ENCODE results near the gene ROPN1B. TPM values are rescaled to one million over a fixed set of nuclear protein-coding genes. Genes with fewer than 3 reads are reported as not detected.

The ROPN1B gene
- total and polyA plus RNA-seq, 2 of the 8 experiments (the other 6 are each of a cell fraction or from before 2014, with no cell fraction given): 0.30 TPM; not detected in 1

DNA sequence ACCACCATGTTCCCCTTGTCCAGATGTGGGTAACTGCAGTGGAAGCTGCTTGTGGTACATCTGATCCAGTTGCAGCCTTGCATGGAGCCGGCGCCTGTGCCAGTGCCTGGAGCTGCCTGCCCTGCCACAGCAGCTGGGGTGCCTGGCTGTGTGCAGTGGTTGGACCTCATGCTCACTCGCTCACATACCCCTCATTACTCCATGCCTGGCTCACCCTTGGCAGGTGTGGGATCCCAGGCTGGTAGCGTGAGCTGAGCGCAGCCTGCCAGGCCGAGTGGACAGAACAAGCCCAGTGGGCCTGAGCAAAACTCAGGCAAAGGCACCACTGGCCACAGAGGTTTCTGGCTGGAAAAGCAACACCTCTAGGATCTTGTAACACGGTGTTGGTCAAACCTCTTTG lies 35.7 kb downstream of the ROPN1B start:
- H4K20me1 ChIP-seq (replicated peaks in 1 of 2; ENCODE audit: control insufficient read depth in 1 of 2, insufficient read depth in 2 of 2, low read length in 2 of 2): peaks cover 0 to 4% of the 10 kb centered on the region in 2 experiments
- no peak overlapping the region for H4K91ac ChIP-seq (replicated peaks; ENCODE audit: insufficient read length, low read length)
- no peak overlapping the region for H4K5ac ChIP-seq (ENCODE audit: insufficient read length, low read depth, low read length)
- no peak overlapping the region for H3K4ac ChIP-seq (replicated peaks; ENCODE audit: insufficient read length, low read depth, low read length)
- H3K18ac ChIP-seq (ENCODE audit: extremely low read depth, low read length): no peak overlapping the region
- peaks cover 0 to 3% (median 0%) of the 10 kb centered on the region in 4 experiments; a peak in 3 of 8 replicates for H3K36me3 ChIP-seq (ENCODE audit: control insufficient read depth in 2 of 4, insufficient read depth in 4 of 4, low read length in 3 of 4)
- 92% methylated on average over 7 of the region's 7 CpGs; no CpG with 5 or more reads in 1 of the 2 experiments for WGBS, 2 experiments (ENCODE audit: extremely low coverage in 1 of 2, insufficient coverage in 1 of 2, insufficient read length in 1 of 2, insufficient replicate concordance in 2 of 2, low coverage in 1 of 2, low lambda C conversion rate in 2 of 2, missing lambda C conversion rate in 1 of 2)
- H3K79me2 ChIP-seq (ENCODE audit: control insufficient read depth in 1 of 2, insufficient read depth in 2 of 2, low read length in 2 of 2): no peaks in the 10 kb centered on the region
- DNase-seq (ENCODE audit: low read depth in 1 of 2, low spot score in 2 of 2): no peak
- H2BK5ac ChIP-seq (ENCODE audit: low read depth, low read length): no peak overlapping the region
- no peaks in the 10 kb centered on the region for H3K27me3 ChIP-seq (replicated peaks in 1 of 4; ENCODE audit: control insufficient read depth in 3 of 4, extremely low read depth in 1 of 4, insufficient read depth in 3 of 4, low read length in 3 of 4)
- H3K9me3 ChIP-seq (ENCODE audit: insufficient read depth in 2 of 2, low read depth in 1 of 2, low read length in 1 of 2): peaks cover 0 to 3% of the 10 kb centered on the region in 2 experiments; a peak in 1 of 4 replicates
- H2AFZ ChIP-seq (ENCODE audit: low read length): no peak overlapping the region
- H2BK20ac ChIP-seq (ENCODE audit: low read length): no peak overlapping the region
- H3K27ac ChIP-seq (ENCODE audit: low read depth, low read length): no peak overlapping the region
- no peaks in the 10 kb centered on the region for H3K79me1 ChIP-seq (ENCODE audit: low read depth, low read length)
- ChIA-PET POLR2A (ENCODE audit: partially characterized antibody) (interaction anchor here (1.6 kb wide), 1 partner anchor 17 kb away, joined by 5 read pairs; no protein-coding TSS in a partner anchor), CTCF (ENCODE audit: partially characterized antibody) (interaction anchor here (0.8 to 1.3 kb wide), 5 partner anchors 9 to 63 kb away, joined by 3 read pairs; no protein-coding TSS in a partner anchor)
- no peak overlapping the region for H3K56ac ChIP-seq (replicated peaks; ENCODE audit: insufficient read length, low read depth, low read length)
- H4K8ac ChIP-seq (ENCODE audit: extremely low read depth, insufficient read depth, low read length): no peak overlapping the region
- no peak overlapping the region for H2BK12ac ChIP-seq (ENCODE audit: low read depth, low read length)
- H2BK15ac ChIP-seq (ENCODE audit: low read length): no peak overlapping the region
- no peak overlapping the region for H3K14ac ChIP-seq (ENCODE audit: insufficient read length)
- no peak for FAIRE-seq
- no peak overlapping the region for H3K23ac ChIP-seq (ENCODE audit: insufficient read length)
- no peaks in the 10 kb centered on the region for H3K23me2 ChIP-seq (ENCODE audit: low read depth, low read length)
- H3K4me2 ChIP-seq (ENCODE audit: insufficient read depth in 1 of 2, low read depth in 2 of 2, low read length in 2 of 2): no peak overlapping the region
- TF ChIP-seq POLR2A (IDR thresholded peaks at IDR 0.05; ENCODE audit: control extremely low read depth in 1 of 2, low read depth in 2 of 2, low read length in 2 of 2) (no peak), TAF7 (optimal IDR thresholded peaks at IDR 0.05; ENCODE audit: borderline replicate concordance, low read depth, low read length) (no peak), TBP (IDR thresholded peaks at IDR 0.05; ENCODE audit: low read depth, low read length) (no peak), CEBPB (IDR thresholded peaks at IDR 0.05; ENCODE audit: low read depth, low read length) (no peak), HDAC6 (IDR thresholded peaks at IDR 0.05; ENCODE audit: low read depth, low read length) (no peak), KDM4A (IDR thresholded peaks at IDR 0.05; ENCODE audit: low read depth, low read length, severe bottlenecking) (no peak), TCF12 (IDR thresholded peaks at IDR 0.05; ENCODE audit: low read depth, low read length) (no peak), EP300 (IDR thresholded peaks at IDR 0.05; ENCODE audit: borderline replicate concordance in 1 of 2, low read depth in 2 of 2, low read length in 2 of 2) (no peak), SP4 (IDR thresholded peaks at IDR 0.05; ENCODE audit: low read length) (no peak), RXRA (IDR thresholded peaks at IDR 0.05; ENCODE audit: insufficient read depth, low read depth, low read length) (no peak), BCL11A (IDR thresholded peaks at IDR 0.05; ENCODE audit: low read depth in 2 of 2, low read length in 2 of 2) (no peak)
- no peak overlapping the region for H2BK120ac ChIP-seq (replicated peaks; ENCODE audit: low read depth, low read length)
- no peak overlapping the region for H3K4me3 ChIP-seq (ENCODE audit: extremely low read depth in 1 of 4, insufficient read depth in 2 of 4, low read depth in 3 of 4, low read length in 4 of 4)
- no peak overlapping the region for H2AK5ac ChIP-seq (ENCODE audit: low read depth, low read length)
- no peaks in the 10 kb centered on the region for H3K4me1 ChIP-seq (replicated peaks in 1 of 4; ENCODE audit: control insufficient read depth in 3 of 4, insufficient read depth in 4 of 4, low read length in 3 of 4)
- no peak overlapping the region for H3K9ac ChIP-seq (replicated peaks in 1 of 4; ENCODE audit: extremely low read depth in 1 of 4, low read depth in 3 of 4, low read length in 3 of 4)
